H4 (cell line): ENCODE measurements around the gene RAB30. TPM values are rescaled to one million over a fixed set of nuclear protein-coding genes. Genes with fewer than 3 reads are reported as not detected.
A peak's percentile ranks its signal among the peaks of the same experiment; 100 is the strongest.

Experiments used
- DNase-seq: peaks from one replicate; pipeline ENCODE4 v3.0.0-alpha.2; 2015; ENCODE audit warnings: low spot score
- total RNA-seq: library from RNA; depleted of rRNA; stranded (reverse); fragments of >200 nt; shearing (Covaris generic); gene quantifications from 2 replicates; pipeline ENCODE4 v1.2.3, GENCODE V29; 2014

RAB30 gene
- total RNA-seq, 1 experiment from 2014 or later: 15.3 TPM

GRCh38 chr11:83041126-83041525 is 30.6 kb downstream of the RAB30 start:
- no peak for DNase-seq

DNA sequence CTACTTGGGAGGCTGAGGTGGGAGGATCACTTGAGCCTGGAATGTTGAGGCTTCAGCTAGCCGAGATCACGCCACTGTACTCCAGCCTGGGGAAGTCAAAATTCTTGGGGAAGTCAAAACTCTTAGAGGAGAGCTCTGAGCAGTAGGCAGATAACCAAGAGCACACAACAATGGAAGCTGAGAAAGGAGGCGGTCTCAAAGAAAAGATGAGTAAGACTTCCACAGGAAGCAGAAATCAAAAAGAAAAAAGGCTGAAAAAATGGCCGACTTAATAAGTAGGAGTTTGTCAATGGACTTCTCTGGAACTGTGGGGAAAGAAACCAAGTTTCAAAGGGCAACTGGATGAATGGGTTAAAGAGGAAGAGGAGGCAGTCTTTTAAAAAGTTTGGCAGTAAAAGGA is 32.1 kb downstream of the RAB30 start:
- DNase-seq: no peak

DNA sequence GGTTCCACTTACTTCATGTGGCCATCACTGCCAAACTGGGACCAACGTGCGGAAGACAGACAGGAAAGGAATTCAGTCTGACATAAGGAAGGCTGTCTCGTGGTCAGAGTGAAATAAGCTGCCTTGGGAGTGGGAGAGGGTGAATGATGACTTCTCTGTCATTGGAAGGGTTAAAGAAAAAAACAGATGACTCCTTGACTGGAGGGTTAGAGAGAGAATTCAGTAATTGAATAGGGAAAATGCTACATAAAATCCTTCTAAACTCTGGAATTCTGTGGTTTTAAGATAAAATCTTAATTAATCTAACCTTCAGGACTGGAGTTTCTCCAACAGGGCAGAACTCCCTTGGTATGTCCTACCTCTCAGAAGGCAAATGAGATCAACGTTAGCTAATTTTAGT is 33.8 kb downstream of the RAB30 start:
- DNase-seq: peak; percentile 37

DNA sequence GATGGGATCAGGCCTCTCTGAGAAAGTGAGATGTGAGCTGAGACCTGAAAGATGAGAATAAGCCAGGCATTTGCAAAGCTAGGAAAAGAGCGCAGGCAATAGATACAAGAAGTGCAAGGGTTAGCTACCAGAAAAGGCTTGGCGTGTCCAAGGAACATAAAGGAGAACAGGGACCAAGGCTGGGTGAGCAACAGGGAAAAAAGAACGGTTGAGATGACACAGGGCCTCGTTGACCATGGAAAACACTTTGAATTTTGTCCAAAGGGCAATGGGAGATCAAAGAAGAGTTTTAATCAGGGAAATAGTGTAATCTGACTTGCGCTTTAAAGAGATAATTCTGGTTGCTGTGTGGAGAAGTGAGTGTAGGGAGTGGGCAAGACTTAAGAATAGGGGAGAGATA is 35.0 kb downstream of the RAB30 start:
- DNase-seq: no peak

- DNase-seq: no peak
Measured at GRCh38 chr11:83035070-83035854, 36.4 kb downstream of the RAB30 start.

DNA sequence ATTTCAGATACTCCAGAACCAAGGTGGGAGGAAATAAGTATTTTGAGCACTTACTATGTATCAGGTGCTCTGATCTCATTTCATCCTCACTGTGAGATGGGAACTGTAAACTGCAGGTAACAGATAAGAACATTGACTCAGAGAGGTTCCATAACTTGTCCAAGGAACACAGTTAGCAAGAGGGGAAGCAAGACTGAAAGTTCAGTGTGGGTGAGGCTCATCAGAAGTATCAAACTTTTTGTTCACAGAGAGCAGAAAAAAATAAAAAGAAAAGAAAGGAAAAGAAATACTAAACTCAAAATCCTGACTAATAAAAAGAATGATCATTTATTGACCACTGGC is 37.1 kb downstream of the RAB30 start:
- no peak for DNase-seq

DNA sequence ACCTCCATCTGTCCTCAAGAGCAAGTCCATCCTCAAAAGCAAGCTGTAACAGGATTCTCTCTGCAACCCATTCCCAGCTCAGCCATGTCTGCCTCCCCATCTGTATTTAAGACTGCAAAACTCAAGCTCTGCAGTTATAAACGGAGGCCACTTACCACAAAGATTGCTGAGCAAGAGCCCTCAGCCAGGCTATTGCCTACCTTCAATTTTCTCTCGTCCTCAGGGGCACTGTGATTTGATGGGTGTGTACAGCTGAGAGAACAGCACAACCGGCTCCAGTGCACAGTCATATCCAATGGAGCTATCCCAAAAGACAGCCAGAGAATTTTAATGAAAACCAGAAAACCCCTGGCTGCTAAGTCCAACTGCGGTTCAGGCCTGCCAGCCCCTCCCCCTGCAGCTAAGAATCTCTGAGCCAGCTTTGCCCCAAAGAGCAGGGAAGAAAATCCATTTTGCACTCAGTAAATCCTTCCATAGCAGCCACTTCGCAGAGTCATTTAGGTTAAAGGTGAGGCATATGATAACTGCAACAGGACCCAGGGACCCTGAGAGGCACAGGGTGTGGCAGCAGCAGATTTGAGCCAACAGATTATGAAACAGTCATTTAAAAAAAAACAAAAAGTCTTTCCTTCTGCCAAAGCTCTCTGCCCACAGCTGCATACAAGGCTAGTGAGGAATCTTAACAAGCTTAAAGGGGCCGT is 37.6 kb downstream of the RAB30 start:
- DNase-seq: peak; percentile 77

GRCh38 chr11:83033371-83033770 is 38.3 kb downstream of the RAB30 start:
- no peak for DNase-seq

DNA sequence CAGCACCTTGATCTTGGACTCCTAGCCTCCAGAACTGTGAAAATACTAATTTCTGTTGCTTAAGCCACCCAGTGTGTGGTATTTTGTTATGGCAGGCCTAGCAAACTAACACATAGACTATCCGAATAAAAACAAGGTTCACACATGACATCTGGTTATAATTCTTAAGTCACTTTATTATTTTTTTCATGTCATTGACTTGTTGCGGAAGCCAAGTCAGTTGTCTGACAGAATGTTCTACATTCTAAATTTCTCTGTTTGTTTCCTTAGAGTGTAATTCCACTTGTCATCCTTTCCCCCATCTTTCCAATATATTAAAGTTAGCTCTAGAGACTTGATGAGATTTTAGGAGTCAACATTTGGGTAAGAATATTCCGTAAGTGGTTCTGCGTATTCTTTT is 40.6 kb downstream of the RAB30 start:
- DNase-seq: no peak

GRCh38 chr11:83027794-83028193 is 43.9 kb downstream of the RAB30 start:
- DNase-seq: no peak

GRCh38 chr11:83027289-83027688 is 44.4 kb downstream of the RAB30 start:
- no peak for DNase-seq

- no peak for DNase-seq
Measured at GRCh38 chr11:83026229-83026628, 45.5 kb downstream of the RAB30 start.

- DNase-seq: peak; percentile 69
Measured at GRCh38 chr11:83025267-83025704, 46.4 kb downstream of the RAB30 start.

DNA sequence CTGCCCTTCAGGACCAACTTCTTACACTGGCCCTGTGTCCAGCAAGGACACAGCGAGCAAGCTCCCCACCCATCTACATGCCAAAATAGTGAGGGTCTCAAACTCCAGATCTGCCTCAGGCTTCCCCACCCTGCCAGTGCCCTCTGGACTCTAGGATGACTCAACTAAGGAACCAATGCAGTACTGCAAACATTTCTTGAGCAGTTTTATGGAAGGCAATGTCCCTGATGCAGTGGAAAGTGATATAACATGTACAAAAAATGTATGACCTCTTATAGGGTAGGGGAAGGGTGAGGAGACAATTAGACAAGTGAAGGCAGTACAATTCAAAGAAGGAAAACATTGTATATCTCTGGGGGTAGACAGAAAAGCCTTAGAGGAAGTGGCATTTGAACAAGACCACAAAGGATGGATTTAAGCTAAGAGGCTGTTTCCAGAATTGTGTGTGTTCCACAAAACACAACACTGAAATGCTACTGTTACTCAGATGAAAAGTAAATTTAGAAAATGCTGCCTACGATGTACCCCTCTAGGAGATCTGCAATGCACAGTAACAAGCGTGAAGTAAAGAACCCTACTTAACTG is 47.3 kb downstream of the RAB30 start:
- no peak for DNase-seq

DNA sequence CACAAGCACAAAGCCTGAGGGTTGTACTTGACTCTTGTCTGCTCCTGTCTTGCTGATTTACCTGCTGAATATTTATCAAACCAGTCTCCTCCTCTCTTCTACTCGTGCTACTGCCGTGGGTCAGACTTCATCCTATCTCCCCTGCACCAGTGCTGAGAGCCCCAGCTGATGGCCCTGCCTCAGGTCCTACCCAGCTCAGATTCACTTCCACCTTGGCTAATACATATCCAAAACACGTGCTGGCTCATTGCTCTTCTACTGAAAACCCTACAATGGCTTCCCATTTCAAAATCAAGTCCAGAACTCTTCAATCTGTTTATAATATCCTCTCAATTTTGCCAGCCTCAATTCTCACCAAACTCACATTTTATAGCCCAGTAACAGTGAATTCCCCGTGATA is 48.3 kb downstream of the RAB30 start:
- no peak for DNase-seq

- DNase-seq: no peak
Measured at GRCh38 chr11:83021780-83022125, 49.9 kb downstream of the RAB30 start.

- DNase-seq: no peak
Measured at GRCh38 chr11:83020942-83021779, 50.5 kb downstream of the RAB30 start.

GRCh38 chr11:83019888-83020579 is 51.7 kb downstream of the RAB30 start:
- DNase-seq: no peak

- DNase-seq: no peak
Measured at GRCh38 chr11:83014951-83015350, 56.7 kb downstream of the RAB30 start.

DNA sequence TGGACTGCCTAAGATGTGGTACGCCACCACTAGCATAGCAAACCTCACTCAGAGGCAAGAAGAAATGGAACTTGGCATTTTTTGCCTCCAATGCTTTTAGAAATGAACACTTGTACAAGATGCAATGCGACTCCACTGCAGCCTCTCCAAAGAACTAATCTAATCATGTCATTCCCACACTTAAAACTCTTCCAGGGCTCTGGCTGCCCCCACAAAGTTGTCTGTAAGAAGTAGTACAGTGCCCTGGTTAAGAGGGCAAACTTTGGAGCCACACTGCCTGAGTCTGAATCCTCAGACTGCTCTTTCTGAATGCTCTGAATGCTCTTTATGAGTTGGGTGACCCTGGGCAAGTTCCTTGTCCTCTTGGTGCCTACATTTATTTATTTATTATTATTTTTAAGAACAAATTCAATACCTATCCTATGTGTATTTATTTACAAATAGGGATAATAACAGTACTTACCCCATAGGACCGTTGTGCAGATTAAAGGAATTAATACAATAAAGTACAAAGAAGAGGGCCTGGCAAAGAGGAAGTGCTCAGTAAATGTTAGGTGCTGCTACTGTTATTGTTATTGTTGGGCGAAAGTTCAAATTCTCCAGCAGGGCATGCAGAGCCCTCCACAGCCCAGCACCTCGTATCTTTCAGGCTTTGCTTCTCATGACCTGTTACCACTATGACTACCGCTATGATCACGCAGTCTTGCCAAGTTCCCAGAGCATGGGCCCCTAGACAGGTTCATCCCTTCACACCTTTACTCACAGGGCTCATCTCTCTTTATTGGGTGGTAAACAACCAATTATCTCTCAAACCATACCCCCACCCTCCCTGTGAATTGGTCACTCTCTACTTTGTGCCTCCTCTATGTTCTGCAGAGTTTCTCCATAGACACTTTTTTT is 59.3 kb downstream of the RAB30 start:
- DNase-seq: no peak
